Activated CD4-positive, alpha-beta T cell treated with anti-CD3 and anti-CD28 coated beads for 4 hours (primary cell): ENCODE data around the gene AKT1.
"Not testable (repeated sequence)": the region's sequence is repeated elsewhere in the genome, so short reads cannot be mapped to it uniquely, and the experiment has no call there.

ENCODE experiments used
- DNase-seq, 2 donors: peaks; one replicate each; pipeline ENCODE4 v3.0.0-alpha.2; 2020

The AKT1 gene

GRCh38 chr14:104817930-104818713 is 22.6 kb upstream of the AKT1 start:
- no peak for DNase-seq

- no peak for DNase-seq
Measured at GRCh38 chr14:104816616-104816884, 21.0 kb upstream of the AKT1 start.

- DNase-seq = not testable (repeated sequence)
Measured at GRCh38 chr14:104814701-104815100, 19.2 kb upstream of the AKT1 start.

- no peak for DNase-seq
Measured at GRCh38 chr14:104813286-104813685, 17.7 kb upstream of the AKT1 start.

- no peak for DNase-seq
Measured at GRCh38 chr14:104810316-104810715, 14.8 kb upstream of the AKT1 start.

- no peak for DNase-seq
Measured at GRCh38 chr14:104808456-104808855, 12.9 kb upstream of the AKT1 start.

GRCh38 chr14:104806625-104807465 is 11.3 kb upstream of the AKT1 start:
- DNase-seq = no peak

GRCh38 chr14:104805941-104806624 is 10.5 kb upstream of the AKT1 start:
- no peak for DNase-seq

GRCh38 chr14:104805326-104805678 is 9.8 kb upstream of the AKT1 start:
- DNase-seq = no peak

GRCh38 chr14:104804481-104805325 is 9.2 kb upstream of the AKT1 start:
- DNase-seq = no peak

- no peak for DNase-seq
Measured at GRCh38 chr14:104803912-104804410, 8.4 kb upstream of the AKT1 start.

GRCh38 chr14:104803280-104803911 is 7.8 kb upstream of the AKT1 start:
- DNase-seq = no peak

- DNase-seq = no peak
Measured at GRCh38 chr14:104802394-104803184, 7.0 kb upstream of the AKT1 start.

GRCh38 chr14:104801520-104802393 is 6.2 kb upstream of the AKT1 start:
- DNase-seq = no peak

- DNase-seq = peak; percentile 68 to 72
Measured at GRCh38 chr14:104800771-104801519, 5.4 kb upstream of the AKT1 start, which contains the start of gene ZBTB42. TSS of gene ZBTB42 (plus strand) at chr14:104801101. CDS start at chr14:104801198, 97 bp downstream.

- DNase-seq = peak; percentile 85 to 87
Measured at GRCh38 chr14:104800015-104800770, 4.6 kb upstream of the AKT1 start.

- DNase-seq = no peak
Measured at GRCh38 chr14:104799244-104800014, 3.9 kb upstream of the AKT1 start.
